ENCODE results near the gene MATCAP1. TPM values are rescaled to one million over a fixed set of nuclear protein-coding genes. Genes with fewer than 3 reads are reported as not detected.

Gene MATCAP1
- total and polyA plus RNA-seq, 4 donors: 18.5 to 41.8 (median 26.0) TPM

GRCh38 chr16:67226804-67227566 is 43.2 kb upstream of the MATCAP1 start, which contains the start of gene TMEM208:
TSS of gene TMEM208 (plus strand) at chr16:67227130. CDS start at chr16:67227219, 89 bp downstream.
- no peaks in the 10 kb centered on the region for H3K27me3 ChIP-seq (ENCODE audit: control insufficient read depth in 3 of 3, insufficient read depth in 3 of 3, low read length in 2 of 3)
- 1% methylated on average over 46 of the region's 46 CpGs for WGBS, 2 donors
- DNase-seq (peak; percentile 99), ATAC-seq (ENCODE audit: insufficient read depth, low FRiP score) (peak; percentile 95)
- H3K4me3 ChIP-seq: peak within 1 kb of the TSS; percentile 94
- H3K4me1 ChIP-seq (ENCODE audit: control insufficient read depth in 5 of 5, insufficient read depth in 5 of 5, low read length in 5 of 5): peaks cover 4 to 18% (median 13%) of the 10 kb centered on the region in 5 donors
- peak within 1 kb of the TSS; percentile 70 to 89 for H3K9ac ChIP-seq (ENCODE audit: insufficient read depth in 1 of 2, low read length in 2 of 2)
- H3K9me3 ChIP-seq (ENCODE audit: control insufficient read depth in 4 of 4, insufficient read depth in 3 of 4, low read length in 3 of 4): no peaks in the 10 kb centered on the region
- H3K36me3 ChIP-seq (ENCODE audit: control insufficient read depth in 4 of 4, insufficient read depth in 4 of 4, low read length in 4 of 4): peaks cover 8 to 38% (median 28%) of the 10 kb centered on the region in 4 donors
- H3K27ac ChIP-seq (ENCODE audit: low read depth in 1 of 2, low read length in 1 of 2): peak within 1 kb of the TSS; percentile 84 to 85
- peak; percentile 6 for TF ChIP-seq CTCF (IDR thresholded peaks at IDR 0.05; ENCODE audit: control extremely low read depth, extremely low read depth)

- ATAC-seq (ENCODE audit: insufficient read depth, low FRiP score) (no peak), DNase-seq (no peak)
- Histone ChIP-seq H3K27ac (ENCODE audit: low read depth in 1 of 2, low read length in 1 of 2) (peak overlapping the region; percentile 76 to 85), H3K4me3 (peak overlapping the region; percentile 67), H3K36me3 (ENCODE audit: control insufficient read depth in 4 of 4, insufficient read depth in 4 of 4, low read length in 4 of 4) (peaks cover 8 to 32% (median 21%) of the 10 kb centered on the region in 4 donors), H3K9ac (ENCODE audit: insufficient read depth in 1 of 2, low read length in 2 of 2) (peak overlapping the region in 1 of 2 donors; percentile 83), H3K27me3 (ENCODE audit: control insufficient read depth in 3 of 3, insufficient read depth in 3 of 3, low read length in 2 of 3) (no peaks in the 10 kb centered on the region), H3K4me1 (ENCODE audit: control insufficient read depth in 5 of 5, insufficient read depth in 5 of 5, low read length in 5 of 5) (peaks cover 4 to 18% (median 13%) of the 10 kb centered on the region in 5 donors), H3K9me3 (ENCODE audit: control insufficient read depth in 4 of 4, insufficient read depth in 3 of 4, low read length in 3 of 4) (no peaks in the 10 kb centered on the region)
- TF ChIP-seq CTCF (IDR thresholded peaks at IDR 0.05; ENCODE audit: control extremely low read depth, extremely low read depth): no peak
- WGBS, 2 donors: 5 to 9% methylated on average over 12 of the region's 12 CpGs
Observed at GRCh38 chr16:67226295-67226803, 42.6 kb upstream of the MATCAP1 start.

GRCh38 chr16:67223992-67224391 is 40.2 kb upstream of the MATCAP1 start:
- no peak for TF ChIP-seq CTCF (IDR thresholded peaks at IDR 0.05; ENCODE audit: control extremely low read depth, extremely low read depth)
- Histone ChIP-seq H3K4me1 (ENCODE audit: control insufficient read depth in 5 of 5, insufficient read depth in 5 of 5, low read length in 5 of 5) (peaks cover 4 to 18% (median 13%) of the 10 kb centered on the region in 5 donors), H3K4me3 (no peak overlapping the region), H3K27me3 (ENCODE audit: control insufficient read depth in 3 of 3, insufficient read depth in 3 of 3, low read length in 2 of 3) (no peaks in the 10 kb centered on the region), H3K9me3 (ENCODE audit: control insufficient read depth in 4 of 4, insufficient read depth in 3 of 4, low read length in 3 of 4) (no peaks in the 10 kb centered on the region), H3K27ac (ENCODE audit: low read depth in 1 of 2, low read length in 1 of 2) (no peak overlapping the region), H3K9ac (ENCODE audit: insufficient read depth in 1 of 2, low read length in 2 of 2) (no peak overlapping the region), H3K36me3 (ENCODE audit: control insufficient read depth in 4 of 4, insufficient read depth in 4 of 4, low read length in 4 of 4) (peaks cover 2 to 9% (median 5%) of the 10 kb centered on the region in 4 donors)
- DNase-seq: no peak
- 35 to 36% methylated on average over 3 of the region's 3 CpGs for WGBS, 2 donors
- no peak for ATAC-seq (ENCODE audit: insufficient read depth, low FRiP score)
